Type B pancreatic cell (in vitro differentiated cells): Measurements from ENCODE around the gene RNF150. TPM values are rescaled to one million over a fixed set of nuclear protein-coding genes. Genes with fewer than 3 reads are reported as not detected.

ENCODE experiments used
- DNase-seq: peaks from one replicate; pipeline ENCODE4 v3.0.0; 2021; ENCODE audit warnings: mixed read lengths; ENCODE audit not compliant: unreplicated experiment; ENCODE audit errors: extremely low spot score
- H3K27ac Mint-ChIP-seq: 2 replicates; pipeline ENCODE4 v1.8.0; 2021; ENCODE audit warnings: mild to moderate bottlenecking, mixed read lengths
- H3K27me3 Mint-ChIP-seq: 2 replicates; pipeline ENCODE4 v1.8.0; 2021; ENCODE audit warnings: mixed read lengths
- H3K36me3 Mint-ChIP-seq: 2 replicates; pipeline ENCODE4 v1.8.0; 2021; ENCODE audit warnings: mixed read lengths
- H3K4me1 Mint-ChIP-seq: one replicate; pipeline ENCODE4 v1.8.0; 2021; ENCODE audit warnings: mixed read lengths; ENCODE audit not compliant: unreplicated experiment
- H3K4me3 Mint-ChIP-seq: 2 replicates; pipeline ENCODE4 v1.8.0; 2021; ENCODE audit warnings: mild to moderate bottlenecking, mixed read lengths
- H3K9me3 Mint-ChIP-seq: 2 replicates; pipeline ENCODE4 v1.8.0; 2021; ENCODE audit warnings: mixed read lengths
- total RNA-seq: library from RNA; stranded (reverse); gene quantifications from 2 replicates; pipeline ENCODE4 v1.2.1, GENCODE V29; 2021; ENCODE audit warnings: low replicate concordance
- TF ChIP-seq, protein P1 (sequence below): fragments of 200-600 bp; sonication (generic); conservative IDR thresholded peaks from 2 replicates; pipeline ENCODE4 v1.5.0; 2021; ENCODE audit warnings: antibody characterized with exemption, mild to moderate bottlenecking

The RNF150 gene
- total RNA-seq, 1 donor from 2014 or later = 34.0 TPM

DNA sequence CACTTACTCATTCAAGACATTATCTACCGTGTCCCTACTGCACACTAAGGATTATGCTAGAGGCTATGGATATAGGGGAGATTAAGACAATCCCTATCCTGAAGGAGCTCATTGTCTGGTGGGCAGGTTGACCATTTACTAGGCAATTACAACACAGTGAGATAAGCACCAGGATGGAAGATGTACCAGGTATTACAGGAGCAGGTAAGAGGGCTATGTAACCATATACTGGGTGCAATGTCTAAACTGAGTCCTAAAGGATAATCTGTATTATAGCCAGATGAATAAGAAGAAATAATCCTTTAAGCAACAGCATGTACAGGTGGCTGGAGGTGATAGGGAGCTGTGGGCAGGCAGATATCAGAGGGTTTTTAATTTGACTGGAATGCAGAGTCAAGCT lies 263.8 kb downstream of the RNF150 start:
- H3K36me3 Mint-ChIP-seq = peaks cover 11% of the 10 kb centered on the region
- H3K27ac Mint-ChIP-seq = no peak overlapping the region
- peaks cover 34% of the 10 kb centered on the region for H3K4me1 Mint-ChIP-seq
- DNase-seq = no peak
- H3K27me3 Mint-ChIP-seq = no peaks in the 10 kb centered on the region
- no peaks in the 10 kb centered on the region for H3K9me3 Mint-ChIP-seq
- TF ChIP-seq, protein P1, sequence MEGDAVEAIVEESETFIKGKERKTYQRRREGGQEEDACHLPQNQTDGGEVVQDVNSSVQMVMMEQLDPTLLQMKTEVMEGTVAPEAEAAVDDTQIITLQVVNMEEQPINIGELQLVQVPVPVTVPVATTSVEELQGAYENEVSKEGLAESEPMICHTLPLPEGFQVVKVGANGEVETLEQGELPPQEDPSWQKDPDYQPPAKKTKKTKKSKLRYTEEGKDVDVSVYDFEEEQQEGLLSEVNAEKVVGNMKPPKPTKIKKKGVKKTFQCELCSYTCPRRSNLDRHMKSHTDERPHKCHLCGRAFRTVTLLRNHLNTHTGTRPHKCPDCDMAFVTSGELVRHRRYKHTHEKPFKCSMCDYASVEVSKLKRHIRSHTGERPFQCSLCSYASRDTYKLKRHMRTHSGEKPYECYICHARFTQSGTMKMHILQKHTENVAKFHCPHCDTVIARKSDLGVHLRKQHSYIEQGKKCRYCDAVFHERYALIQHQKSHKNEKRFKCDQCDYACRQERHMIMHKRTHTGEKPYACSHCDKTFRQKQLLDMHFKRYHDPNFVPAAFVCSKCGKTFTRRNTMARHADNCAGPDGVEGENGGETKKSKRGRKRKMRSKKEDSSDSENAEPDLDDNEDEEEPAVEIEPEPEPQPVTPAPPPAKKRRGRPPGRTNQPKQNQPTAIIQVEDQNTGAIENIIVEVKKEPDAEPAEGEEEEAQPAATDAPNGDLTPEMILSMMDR = no peak
- H3K4me3 Mint-ChIP-seq = no peak overlapping the region

DNA sequence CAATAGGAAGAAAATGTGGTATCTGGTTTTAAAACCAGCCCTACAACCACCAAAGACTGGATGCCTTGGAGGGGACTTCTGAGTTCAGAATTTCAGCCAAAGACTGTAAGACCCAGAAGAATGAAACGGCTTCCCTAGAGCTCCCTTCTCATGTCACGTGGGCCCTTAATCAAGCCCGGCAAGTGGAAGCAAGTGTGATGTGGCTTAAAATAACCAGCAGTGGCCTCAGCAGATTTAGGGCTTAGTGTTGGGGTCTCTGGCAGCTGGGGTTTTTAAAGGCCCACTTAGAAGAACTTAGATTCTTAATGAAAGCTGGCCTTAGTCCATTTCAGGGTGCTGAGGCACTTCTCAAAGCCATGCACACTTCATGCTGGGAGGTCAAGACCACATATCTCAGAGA lies 265.9 kb downstream of the RNF150 start:
- no peak for DNase-seq
- H3K36me3 Mint-ChIP-seq = peaks cover 12% of the 10 kb centered on the region
- no peaks in the 10 kb centered on the region for H3K9me3 Mint-ChIP-seq
- H3K4me3 Mint-ChIP-seq = no peak overlapping the region
- no peaks in the 10 kb centered on the region for H3K27me3 Mint-ChIP-seq
- no peak overlapping the region for H3K27ac Mint-ChIP-seq
- TF ChIP-seq, protein P1 = no peak
- peaks cover 31% of the 10 kb centered on the region for H3K4me1 Mint-ChIP-seq

DNA sequence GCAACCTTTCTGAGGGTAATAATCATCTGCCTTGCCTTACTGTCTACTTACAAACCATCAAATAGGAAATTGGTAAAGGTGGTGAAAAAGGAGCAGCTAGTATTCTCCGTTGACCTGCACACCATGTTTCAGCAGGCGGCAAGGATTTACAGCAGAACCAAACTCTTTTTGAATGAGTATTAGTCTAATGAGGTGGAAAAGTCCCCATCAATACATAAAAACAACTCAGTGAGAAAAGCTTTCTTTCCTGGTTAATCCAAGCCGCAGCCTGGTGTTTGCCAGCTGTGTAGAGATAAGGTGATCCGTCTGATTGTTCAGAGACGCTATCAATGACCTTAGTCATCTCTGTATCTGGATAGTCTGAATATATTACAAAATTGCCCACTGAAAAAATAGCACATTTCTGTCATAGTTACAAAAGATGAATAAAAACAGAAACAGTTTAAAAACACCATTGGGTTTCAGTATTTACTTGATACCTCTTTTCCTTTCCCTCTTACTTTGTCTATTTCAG lies 266.7 kb downstream of the RNF150 start:
- H3K9me3 Mint-ChIP-seq = no peaks in the 10 kb centered on the region
- no peak for DNase-seq
- H3K4me3 Mint-ChIP-seq = no peak overlapping the region
- H3K27ac Mint-ChIP-seq = no peak overlapping the region
- no peaks in the 10 kb centered on the region for H3K27me3 Mint-ChIP-seq
- peaks cover 11% of the 10 kb centered on the region for H3K36me3 Mint-ChIP-seq
- H3K4me1 Mint-ChIP-seq = peaks cover 29% of the 10 kb centered on the region
- TF ChIP-seq, protein P1 = no peak

DNA sequence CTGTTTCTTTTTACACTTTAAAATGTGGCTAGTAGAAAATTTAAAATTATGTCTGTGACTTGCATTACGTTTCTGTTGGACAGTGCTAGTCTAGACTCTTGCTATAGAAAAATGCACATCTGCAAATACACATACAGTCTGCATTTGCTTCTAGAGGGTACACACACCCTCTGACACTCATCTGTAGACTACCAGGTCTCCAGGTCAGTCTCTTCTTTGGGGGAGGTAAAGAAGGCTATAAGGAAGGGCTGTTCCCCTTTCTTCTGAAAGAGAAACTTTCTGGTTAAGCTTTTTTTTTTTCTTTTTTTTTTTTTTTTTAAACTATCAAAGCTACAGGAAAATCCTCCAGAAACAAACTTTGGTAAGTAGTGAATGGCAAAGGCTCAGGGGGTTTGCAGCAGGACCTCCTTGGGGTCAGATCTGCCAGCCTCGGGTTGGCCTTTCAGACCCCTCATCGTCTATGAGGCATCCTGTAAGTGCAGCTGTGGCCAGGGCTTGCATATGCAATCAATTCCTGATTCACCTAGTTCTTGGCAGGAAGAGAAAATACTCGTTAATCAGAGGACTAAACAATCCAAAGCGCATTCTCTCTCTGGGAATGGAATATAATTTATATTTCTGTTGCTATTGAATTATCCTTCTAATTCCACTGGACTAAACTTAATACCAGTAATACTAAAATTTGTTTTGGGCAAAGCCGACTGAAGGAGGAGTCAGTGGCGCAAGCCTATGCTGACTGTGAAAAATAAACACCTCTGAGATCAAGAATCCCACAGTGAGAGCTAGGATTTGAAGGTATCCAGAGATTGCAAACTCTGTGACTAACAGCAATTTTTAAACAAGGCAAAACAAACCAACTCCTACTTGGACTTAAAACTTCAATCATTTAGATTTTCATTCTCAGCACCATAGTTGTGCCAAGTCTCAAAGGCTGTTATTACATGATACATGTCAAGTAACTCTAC lies 267.7 kb downstream of the RNF150 start:
- Mint-ChIP-seq H3K27ac (no peak overlapping the region), H3K4me1 (peaks cover 25% of the 10 kb centered on the region), H3K4me3 (no peak overlapping the region), H3K9me3 (no peaks in the 10 kb centered on the region), H3K27me3 (no peaks in the 10 kb centered on the region), H3K36me3 (peaks cover 11% of the 10 kb centered on the region)
- TF ChIP-seq, protein P1 = no peak
- no peak for DNase-seq

DNA sequence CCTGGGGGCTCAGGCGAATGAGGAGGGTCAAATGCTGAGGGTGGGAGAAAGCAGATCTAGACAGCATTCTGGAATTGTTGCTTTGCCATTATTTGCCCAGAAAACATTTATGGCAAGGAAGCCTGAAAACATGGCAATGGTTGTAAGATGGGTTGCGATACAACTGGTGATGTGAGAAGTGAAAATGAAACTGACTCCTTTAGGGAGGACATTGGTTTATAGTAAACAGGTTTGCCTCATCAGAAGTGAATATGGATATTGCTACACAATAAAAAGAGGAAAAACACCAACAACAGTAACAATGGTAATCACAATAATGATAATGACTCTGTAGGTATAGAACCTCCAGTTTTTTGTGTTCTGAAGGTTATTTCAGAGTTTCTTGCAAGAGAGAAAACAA lies 270.1 kb downstream of the RNF150 start:
- H3K36me3 Mint-ChIP-seq = peaks cover 11% of the 10 kb centered on the region
- TF ChIP-seq, protein P1 = no peak
- no peaks in the 10 kb centered on the region for H3K9me3 Mint-ChIP-seq
- no peaks in the 10 kb centered on the region for H3K27me3 Mint-ChIP-seq
- peaks cover 15% of the 10 kb centered on the region for H3K4me1 Mint-ChIP-seq
- DNase-seq = no peak
- no peak overlapping the region for H3K27ac Mint-ChIP-seq
- H3K4me3 Mint-ChIP-seq = no peak overlapping the region
